GM12878 (cell line): Measurements from ENCODE around the gene DKK3. TPM values are rescaled to one million over a fixed set of nuclear protein-coding genes. Genes with fewer than 3 reads are reported as not detected.

Experiments
- BACH1 ChIP-seq: fragments of 450-650 bp; IDR thresholded peaks from 2 replicates; pipeline ENCODE4 v1.6.1; 2017; ENCODE audit warnings: mild to moderate bottlenecking, borderline replicate concordance
- CBX5 ChIP-seq: sonication (generic); IDR thresholded peaks from 2 replicates; pipeline ENCODE4 v1.6.1; 2016; ENCODE audit warnings: low read depth, moderate library complexity, mild to moderate bottlenecking, inconsistent platforms
- E4F1 ChIP-seq: fragments of 450-650 bp; IDR thresholded peaks from 2 replicates; pipeline ENCODE4 v1.6.1; 2018; ENCODE audit warnings: borderline replicate concordance, mild to moderate bottlenecking; ENCODE audit not compliant: partially characterized antibody
- FOS ChIP-seq: IDR thresholded peaks from 3 replicates; pipeline ENCODE4 v1.6.1; 2011; ENCODE audit warnings: borderline replicate concordance; ENCODE audit not compliant: insufficient read length; ENCODE audit errors: extremely low read depth
- FOXM1 ChIP-seq: IDR thresholded peaks from 2 replicates; pipeline ENCODE4 v1.6.1; 2012; ENCODE audit warnings: low read depth, mild to moderate bottlenecking, inconsistent platforms, low read length, moderate library complexity
- GATAD2B ChIP-seq: fragments of 450-650 bp; conservative IDR thresholded peaks from 2 replicates; pipeline ENCODE4 v1.6.1; 2017; ENCODE audit warnings: low read depth, mild to moderate bottlenecking, moderate library complexity
- IRF5 ChIP-seq: fragments of 450-650 bp; IDR thresholded peaks from 2 replicates; pipeline ENCODE4 v1.6.1; 2017; ENCODE audit warnings: borderline replicate concordance
- NBN ChIP-seq: fragments of 450-650 bp; IDR thresholded peaks from 2 replicates; pipeline ENCODE4 v1.6.1; 2016
- NFIC ChIP-seq: IDR thresholded peaks from 2 replicates; pipeline ENCODE4 v1.6.1; 2012; ENCODE audit warnings: low read depth, mild to moderate bottlenecking, inconsistent platforms, low read length, moderate library complexity
- polyA plus RNA-seq, 11 experiments: library from polyadenylated mRNA; depleted of rRNA in 4 of 11; unstranded in 6 of 11; stranded (reverse) in 5 of 11; fragments of >200 nt; fragmentation: Nextera tagmentation in 4 of 11; fragmentation: Illumina TruSeq in 1 of 11; extraction: Ambion mirVana in 4 of 11; extraction: Trizol in 1 of 11; gene quantifications; 1 replicate in 1 of 11; 2 replicates in 10 of 11; pipeline versions ENCODE4 v1.2.1 to v1.2.3, GENCODE V29; 2011 to 2016; ENCODE audit warnings: inconsistent platforms in 2 of 11, missing spikeins in 2 of 11, low read depth in 1 of 11
- total RNA-seq, 4 experiments: library from RNA; depleted of rRNA in 3 of 4; stranded (reverse); fragments of >200 nt in 3 of 4; fragmentation: Illumina TruSeq in 1 of 4; extraction: Trizol in 1 of 4; gene quantifications; 2 replicates each; pipeline versions ENCODE4 v1.2.1 to v1.2.3, GENCODE V29; 2013 to 2021
- TF ChIP-seq, protein P1 (sequence below): fragments of 450-650 bp; formaldehyde crosslinking; IDR thresholded peaks from 2 replicates; pipeline ENCODE4 v1.5.0; 2022; ENCODE audit warnings: mild to moderate bottlenecking, missing genetic modification characterization

The DKK3 gene
- total and polyA plus RNA-seq, 10 of the 15 experiments (the other 5 are each of a cell fraction or from before 2014, with no cell fraction given) = 0.07 to 0.16 (median 0.15) TPM; not detected in 7

DNA sequence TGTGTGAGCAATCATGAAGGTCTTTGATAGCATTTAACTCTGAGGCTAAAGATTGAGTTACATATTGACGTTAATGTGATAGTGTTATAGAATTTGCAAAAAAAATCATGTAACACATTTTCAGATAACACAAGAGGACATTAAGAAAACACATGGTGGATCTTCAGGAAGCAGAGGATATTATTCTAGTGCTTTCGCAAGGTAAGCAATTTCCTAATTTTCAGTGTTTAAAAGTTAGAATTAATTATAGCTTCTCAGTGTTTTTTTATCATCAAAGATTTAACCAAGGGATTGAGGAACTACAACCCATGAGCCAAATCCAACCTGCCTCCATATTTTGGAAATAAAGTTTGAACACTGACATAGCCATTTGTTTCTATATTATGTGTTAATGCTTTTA lies 78.5 kb downstream of the DKK3 start (continued):
- TF ChIP-seq, protein P1, sequence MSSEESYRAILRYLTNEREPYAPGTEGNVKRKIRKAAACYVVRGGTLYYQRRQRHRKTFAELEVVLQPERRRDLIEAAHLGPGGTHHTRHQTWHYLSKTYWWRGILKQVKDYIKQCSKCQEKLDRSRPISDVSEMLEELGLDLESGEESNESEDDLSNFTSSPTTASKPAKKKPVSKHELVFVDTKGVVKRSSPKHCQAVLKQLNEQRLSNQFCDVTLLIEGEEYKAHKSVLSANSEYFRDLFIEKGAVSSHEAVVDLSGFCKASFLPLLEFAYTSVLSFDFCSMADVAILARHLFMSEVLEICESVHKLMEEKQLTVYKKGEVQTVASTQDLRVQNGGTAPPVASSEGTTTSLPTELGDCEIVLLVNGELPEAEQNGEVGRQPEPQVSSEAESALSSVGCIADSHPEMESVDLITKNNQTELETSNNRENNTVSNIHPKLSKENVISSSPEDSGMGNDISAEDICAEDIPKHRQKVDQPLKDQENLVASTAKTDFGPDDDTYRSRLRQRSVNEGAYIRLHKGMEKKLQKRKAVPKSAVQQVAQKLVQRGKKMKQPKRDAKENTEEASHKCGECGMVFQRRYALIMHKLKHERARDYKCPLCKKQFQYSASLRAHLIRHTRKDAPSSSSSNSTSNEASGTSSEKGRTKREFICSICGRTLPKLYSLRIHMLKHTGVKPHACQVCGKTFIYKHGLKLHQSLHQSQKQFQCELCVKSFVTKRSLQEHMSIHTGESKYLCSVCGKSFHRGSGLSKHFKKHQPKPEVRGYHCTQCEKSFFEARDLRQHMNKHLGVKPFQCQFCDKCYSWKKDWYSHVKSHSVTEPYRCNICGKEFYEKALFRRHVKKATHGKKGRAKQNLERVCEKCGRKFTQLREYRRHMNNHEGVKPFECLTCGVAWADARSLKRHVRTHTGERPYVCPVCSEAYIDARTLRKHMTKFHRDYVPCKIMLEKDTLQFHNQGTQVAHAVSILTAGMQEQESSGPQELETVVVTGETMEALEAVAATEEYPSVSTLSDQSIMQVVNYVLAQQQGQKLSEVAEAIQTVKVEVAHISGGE = no peak
- TF ChIP-seq CBX5 (no peak), NBN (no peak), NFIC (no peak), FOXM1 (no peak), E4F1 (no peak), FOS (no peak), GATAD2B (no peak), IRF5 (no peak), BACH1 (no peak)
- TF ChIP-seq, all 136 proteins: peak for 0
